Measurements from ENCODE around the gene ANKRD53. TPM values are rescaled to one million over a fixed set of nuclear protein-coding genes. Genes with fewer than 3 reads are reported as not detected.

The ANKRD53 gene
- polyA plus RNA-seq, 1 of the 3 experiments (the other 2 are of a cell fraction) = 0.58 TPM

DNA sequence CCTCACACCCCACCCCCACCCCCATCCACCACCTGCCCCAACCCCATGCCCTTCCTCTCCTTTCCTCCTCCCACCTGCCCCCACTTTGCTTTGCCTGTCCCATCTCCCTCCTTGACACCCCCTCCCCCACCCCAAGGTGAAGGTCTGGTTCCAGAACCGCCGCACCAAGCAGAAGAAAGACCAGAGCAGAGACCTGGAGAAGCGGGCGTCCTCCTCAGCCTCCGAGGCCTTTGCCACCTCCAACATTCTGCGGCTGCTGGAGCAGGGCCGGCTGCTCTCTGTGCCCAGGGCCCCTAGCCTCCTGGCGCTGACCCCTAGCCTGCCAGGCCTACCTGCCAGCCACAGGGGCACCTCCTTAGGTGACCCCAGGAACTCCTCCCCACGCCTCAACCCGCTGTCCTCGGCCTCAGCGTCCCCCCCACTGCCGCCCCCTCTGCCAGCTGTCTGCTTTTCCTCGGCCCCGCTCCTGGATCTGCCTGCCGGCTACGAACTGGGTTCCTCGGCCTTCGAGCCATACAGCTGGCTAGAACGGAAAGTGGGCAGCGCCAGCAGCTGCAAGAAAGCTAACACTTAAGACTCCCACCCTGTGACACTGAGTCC, 45.7 kb upstream of the ANKRD53 start:
- ChIA-PET CTCF (interaction anchor here (0.8 to 7.5 kb wide), 3 partner anchors 13 to 41 kb away, joined by 3 to 79 read pairs (median 5); no protein-coding TSS in a partner anchor), POLR2A (no interaction called here)
- no peaks in the 10 kb centered on the region for H4K20me1 ChIP-seq (ENCODE audit: insufficient read depth)
- no peak for DNase-seq
- WGBS (ENCODE audit: low lambda C conversion rate) = 95% methylated on average over 20 of the region's 21 CpGs
- H3K9ac ChIP-seq = no peak overlapping the region
- no peak overlapping the region for H3K4me2 ChIP-seq
- H3K79me2 ChIP-seq (ENCODE audit: insufficient read depth) = no peaks in the 10 kb centered on the region
- H3K27ac ChIP-seq (ENCODE audit: low read depth in 2 of 2, low read length in 1 of 2) = no peak overlapping the region
- H3K27me3 ChIP-seq (ENCODE audit: insufficient read depth) = no peaks in the 10 kb centered on the region
- no peaks in the 10 kb centered on the region for H3K9me3 ChIP-seq
- no peaks in the 10 kb centered on the region for H3F3A ChIP-seq (replicated peaks; ENCODE audit: insufficient read depth)
- TF ChIP-seq JUND (IDR thresholded peaks at IDR 0.05) = no peak
- TF ChIP-seq USF1 (IDR thresholded peaks at IDR 0.05; ENCODE audit: borderline replicate concordance, low read depth) = no peak
- TF ChIP-seq USF2 (IDR thresholded peaks at IDR 0.05; ENCODE audit: borderline replicate concordance, low read depth, low read length) = no peak
- no peak overlapping the region for H3K4me3 ChIP-seq (ENCODE audit: low read depth in 2 of 2, low read length in 1 of 2)
- H3K9me2 ChIP-seq = no peaks in the 10 kb centered on the region
- peaks cover 0 to 2% of the 10 kb centered on the region in 2 experiments; a peak in 1 of 4 replicates for H3K4me1 ChIP-seq (ENCODE audit: control insufficient read depth in 1 of 2, insufficient read depth in 2 of 2, low read depth in 1 of 2, low read length in 1 of 2)
- no peak overlapping the region for H2AFZ ChIP-seq (ENCODE audit: low read depth)
- H3K36me3 ChIP-seq (replicated peaks in 1 of 2; ENCODE audit: control insufficient read depth in 1 of 2, insufficient read depth in 2 of 2, low read length in 1 of 2) = no peaks in the 10 kb centered on the region

DNA sequence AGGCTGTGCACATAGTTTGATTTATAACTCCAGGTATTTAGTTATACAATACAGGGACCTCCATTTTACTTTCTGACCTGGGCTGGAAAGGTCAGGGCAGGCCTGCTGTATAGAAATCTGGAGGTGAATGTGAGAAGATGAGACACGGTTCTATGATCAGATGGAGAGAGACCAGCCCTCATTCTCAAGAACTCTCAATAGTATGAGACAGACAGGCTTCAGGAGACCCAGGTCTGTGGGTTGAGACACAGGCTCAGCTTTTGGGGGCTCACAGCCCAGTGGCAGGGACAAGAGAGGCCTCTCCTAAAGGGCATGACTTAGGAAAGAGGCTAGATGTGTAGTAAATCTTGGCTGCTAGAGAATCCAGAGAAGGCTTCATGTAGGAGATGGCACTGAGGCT, 43.4 kb upstream of the ANKRD53 start:
- Histone ChIP-seq H3K9me3 (no peaks in the 10 kb centered on the region), H3K9me2 (no peaks in the 10 kb centered on the region), H2AFZ (ENCODE audit: low read depth) (no peak overlapping the region), H3K4me1 (ENCODE audit: control insufficient read depth in 1 of 2, insufficient read depth in 2 of 2, low read depth in 1 of 2, low read length in 1 of 2) (peaks cover 0 to 5% of the 10 kb centered on the region in 2 experiments; a peak in 1 of 4 replicates), H3F3A (replicated peaks; ENCODE audit: insufficient read depth) (no peaks in the 10 kb centered on the region), H3K27ac (ENCODE audit: low read depth in 2 of 2, low read length in 1 of 2) (no peak overlapping the region), H3K4me2 (no peak overlapping the region), H4K20me1 (ENCODE audit: insufficient read depth) (no peaks in the 10 kb centered on the region), H3K4me3 (ENCODE audit: low read depth in 2 of 2, low read length in 1 of 2) (no peak overlapping the region), H3K79me2 (ENCODE audit: insufficient read depth) (no peaks in the 10 kb centered on the region), H3K36me3 (replicated peaks in 1 of 2; ENCODE audit: control insufficient read depth in 1 of 2, insufficient read depth in 2 of 2, low read length in 1 of 2) (no peaks in the 10 kb centered on the region), H3K27me3 (ENCODE audit: insufficient read depth) (no peaks in the 10 kb centered on the region), H3K9ac (no peak overlapping the region)
- TF ChIP-seq TCF12 (IDR thresholded peaks at IDR 0.05) (no peak), FOXJ3 (CRISPR knock-in tag; IDR thresholded peaks at IDR 0.05) (no peak), EP300 (IDR thresholded peaks at IDR 0.05; ENCODE audit: borderline replicate concordance in 1 of 2, low read depth in 1 of 2, low read length in 1 of 2) (no peak), YY1 (IDR thresholded peaks at IDR 0.05; ENCODE audit: low read depth) (no peak), POLR2AphosphoS5 (IDR thresholded peaks at IDR 0.05; ENCODE audit: low read depth, low read length) (no peak), NFIC (IDR thresholded peaks at IDR 0.05; ENCODE audit: borderline replicate concordance) (no peak), SIN3A (IDR thresholded peaks at IDR 0.05; ENCODE audit: borderline replicate concordance, low read depth, low read length) (no peak)
- no peak for DNase-seq
- 93% methylated on average over 1 of the region's 1 CpG for WGBS (ENCODE audit: low lambda C conversion rate)
- POLR2A ChIA-PET = no interaction called here
- CTCF ChIA-PET = interaction anchor here (0.9 to 7.5 kb wide), 6 partner anchors 10 to 73 kb away, joined by 3 to 79 read pairs (median 5); no protein-coding TSS in a partner anchor
